HG02943 (cell line): Measurements from ENCODE around the gene DGKK.
"Not testable (repeated sequence)": the region's sequence is repeated elsewhere in the genome, so short reads cannot be mapped to it uniquely, and the experiment has no call there.

Experiments used
- ATAC-seq: cut with Tn5 transposase; IDR thresholded peaks from one replicate; pipeline ENCODE4 v1.9.1; 2021; ENCODE audit warnings: mild to moderate bottlenecking, low read depth, moderate library complexity; ENCODE audit not compliant: unreplicated experiment

DGKK gene

GRCh38 chrX:50432829-50433289 lies 37.8 kb downstream of the DGKK start:
- ATAC-seq = no peak

DNA sequence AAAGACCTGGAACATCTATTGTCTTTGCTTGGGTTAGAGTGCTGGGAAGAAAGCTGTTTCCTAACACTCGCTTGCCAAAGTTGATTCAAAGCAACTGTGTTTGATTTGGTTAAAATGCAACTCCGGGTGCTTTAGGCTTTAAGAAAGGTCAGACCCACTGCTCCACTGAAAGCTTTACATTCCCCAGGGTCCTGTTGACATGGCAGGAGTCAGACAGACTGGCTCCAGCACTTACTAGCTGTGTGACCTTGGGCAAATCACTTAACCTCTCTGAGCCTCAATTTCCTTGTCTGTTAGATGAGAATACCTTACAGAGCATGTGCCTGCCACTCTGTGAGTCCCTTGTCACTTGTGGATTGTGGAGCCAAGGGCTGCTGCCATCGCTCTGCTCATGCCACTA lies 39.0 kb downstream of the DGKK start:
- no peak for ATAC-seq

- no peak for ATAC-seq
These were observed 39.6 kb downstream of the DGKK start for GRCh38 chrX:50430917-50431575.

DNA sequence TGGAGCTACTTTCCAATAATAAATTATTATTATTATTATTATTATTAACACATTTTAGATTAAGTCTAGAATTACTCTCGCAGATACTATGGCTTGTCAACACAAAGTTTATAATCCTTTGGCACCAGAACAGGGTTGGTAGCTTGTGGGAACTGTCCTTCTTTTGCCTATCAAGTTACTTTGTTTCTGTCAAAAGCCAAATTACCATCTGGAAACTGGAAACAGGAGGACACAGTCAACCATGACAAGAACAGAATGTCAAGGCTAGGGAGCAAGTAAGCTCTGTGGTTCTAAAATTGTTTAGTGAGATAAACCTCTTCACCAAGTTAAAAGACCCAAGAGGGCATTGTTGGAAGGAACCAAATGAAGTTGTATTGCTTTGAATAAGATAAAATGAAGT lies 42.5 kb downstream of the DGKK start:
- no peak for ATAC-seq

DNA sequence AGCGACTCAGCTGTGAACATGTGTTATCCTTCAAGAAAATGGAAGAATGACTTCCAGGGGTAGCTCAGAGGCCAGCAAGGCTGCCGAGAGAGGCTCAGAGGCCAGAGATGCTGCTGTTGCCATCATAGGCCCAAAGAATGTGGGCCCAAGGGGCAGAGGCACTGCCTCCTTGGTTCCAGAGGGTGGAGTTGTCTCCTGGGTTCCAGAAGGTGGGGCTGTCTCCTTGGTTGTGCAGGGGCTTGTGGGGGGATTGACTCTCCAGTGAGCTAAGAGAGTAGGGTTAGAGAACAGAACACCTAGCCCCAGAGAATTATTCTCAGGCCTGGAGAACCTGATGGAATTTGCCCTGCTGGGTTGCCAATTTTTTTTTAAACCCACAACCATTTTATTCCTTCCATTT lies 62.6 kb downstream of the DGKK start:
- ATAC-seq = no peak

DNA sequence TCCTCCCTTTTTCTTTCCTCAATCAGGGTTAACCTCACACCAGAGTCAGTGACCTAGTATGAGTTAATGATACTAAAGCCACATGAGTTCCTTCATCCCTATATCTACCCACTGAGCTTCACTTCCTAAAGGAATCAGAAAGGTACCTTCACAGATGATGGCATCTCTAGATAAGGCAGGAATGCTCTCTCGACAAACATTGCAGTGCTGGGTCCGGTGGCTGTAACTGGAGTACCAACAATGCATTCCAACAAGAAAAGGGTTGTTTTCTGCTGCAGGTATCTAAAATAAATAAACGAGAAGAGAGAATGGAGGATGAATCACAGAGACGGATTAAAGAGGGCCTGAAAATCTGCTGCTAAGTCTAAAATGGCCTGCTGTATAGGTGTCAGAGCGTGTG lies 66.7 kb downstream of the DGKK start:
- ATAC-seq = no peak

- no peak for ATAC-seq
These were observed 67.7 kb downstream of the DGKK start for GRCh38 chrX:50402886-50403285.

- no peak for ATAC-seq
These were observed 76.7 kb downstream of the DGKK start for GRCh38 chrX:50393902-50394301.

GRCh38 chrX:50386520-50386919 lies 84.1 kb downstream of the DGKK start:
- no peak for ATAC-seq

- ATAC-seq = no peak
These were observed 88.8 kb downstream of the DGKK start for GRCh38 chrX:50381729-50382415.

- no peak for ATAC-seq
These were observed 95.0 kb downstream of the DGKK start for GRCh38 chrX:50375481-50376267.

DNA sequence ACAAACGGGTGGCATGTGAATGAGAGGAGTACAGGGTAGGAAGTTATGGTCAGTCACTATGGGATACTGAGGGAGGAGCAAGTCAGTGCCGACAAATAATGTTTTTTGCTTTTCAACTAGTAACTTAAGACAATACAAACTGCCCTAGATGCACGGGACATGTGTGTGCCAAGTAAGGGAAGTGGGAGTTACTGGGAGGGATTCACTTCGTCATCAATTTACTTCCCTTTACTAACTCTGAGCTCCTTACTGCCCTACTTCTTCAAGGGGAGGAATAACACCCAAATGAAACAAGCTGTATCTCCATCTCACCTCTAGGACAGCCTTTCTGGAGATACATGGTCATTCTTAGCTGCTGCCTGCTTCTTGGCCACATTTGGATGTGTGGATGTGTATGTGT lies 97.7 kb downstream of the DGKK start:
- no peak for ATAC-seq

DNA sequence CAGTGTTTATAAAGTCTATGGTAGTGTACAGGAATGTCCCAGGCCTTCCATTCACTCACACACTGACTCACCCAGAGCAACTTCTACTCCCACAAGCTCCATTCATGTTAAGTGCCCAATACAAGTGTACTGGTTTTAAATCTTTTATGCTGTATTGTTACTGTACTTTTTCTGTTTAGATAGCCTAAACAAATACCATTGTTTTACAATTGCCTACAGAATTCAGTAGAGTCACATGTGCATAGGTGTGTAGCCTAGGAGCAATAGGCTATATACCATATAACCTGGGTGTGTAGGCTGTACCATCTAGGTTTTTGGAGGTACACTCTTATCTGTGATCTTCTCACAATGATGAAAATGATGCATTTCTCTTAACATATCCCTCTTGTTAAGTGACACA lies 126.7 kb downstream of the DGKK start:
- ATAC-seq = no peak

DNA sequence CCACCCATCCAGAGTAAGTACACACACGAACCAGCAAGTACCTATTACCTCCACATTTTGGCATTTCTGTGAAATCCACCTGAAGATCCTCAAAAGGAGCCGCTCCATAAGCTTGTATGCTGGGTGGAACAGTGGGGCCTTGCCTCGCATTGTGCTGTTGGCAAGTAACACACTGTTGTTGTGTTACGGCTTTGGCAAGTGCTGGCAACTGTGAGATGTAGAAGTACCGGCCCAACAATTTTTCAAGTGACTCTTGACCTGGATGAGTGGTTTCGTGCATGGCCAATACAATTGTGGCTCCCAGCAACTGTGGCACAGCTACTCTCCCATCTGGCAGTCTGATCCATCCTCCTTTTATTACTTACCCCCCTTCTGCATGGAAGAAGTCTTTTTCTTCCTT lies 137.3 kb downstream of the DGKK start:
- no peak for ATAC-seq

DNA sequence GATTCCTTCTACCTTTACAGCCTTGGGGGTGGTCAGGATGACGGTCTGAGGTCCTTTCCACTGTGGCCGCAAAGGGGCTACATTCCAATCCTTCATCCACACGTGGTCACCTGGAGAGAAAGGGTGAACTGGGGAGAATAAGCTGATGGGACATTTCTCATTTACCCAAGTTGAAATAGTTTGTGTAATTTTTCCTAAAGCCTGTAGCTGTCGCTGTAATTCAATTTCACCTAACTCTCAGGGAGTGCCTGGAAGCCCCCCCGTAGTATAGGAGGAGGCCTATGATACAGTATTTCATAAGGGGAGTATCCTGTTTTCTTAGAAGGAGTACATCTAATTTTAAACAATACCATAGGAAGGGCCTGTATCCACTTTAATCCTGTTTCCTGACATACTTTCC lies 138.0 kb downstream of the DGKK start:
- ATAC-seq = not testable (repeated sequence)

GRCh38 chrX:50327235-50327634 lies 143.4 kb downstream of the DGKK start:
- ATAC-seq = no peak
